Measurements from ENCODE around the gene ATG2A.
A peak's percentile ranks its signal among the peaks of the same experiment; 100 is the strongest.
"Not testable (repeated sequence)": the region's sequence is repeated elsewhere in the genome, so short reads cannot be mapped to it uniquely, and the experiment has no call there.

ATG2A gene

DNA sequence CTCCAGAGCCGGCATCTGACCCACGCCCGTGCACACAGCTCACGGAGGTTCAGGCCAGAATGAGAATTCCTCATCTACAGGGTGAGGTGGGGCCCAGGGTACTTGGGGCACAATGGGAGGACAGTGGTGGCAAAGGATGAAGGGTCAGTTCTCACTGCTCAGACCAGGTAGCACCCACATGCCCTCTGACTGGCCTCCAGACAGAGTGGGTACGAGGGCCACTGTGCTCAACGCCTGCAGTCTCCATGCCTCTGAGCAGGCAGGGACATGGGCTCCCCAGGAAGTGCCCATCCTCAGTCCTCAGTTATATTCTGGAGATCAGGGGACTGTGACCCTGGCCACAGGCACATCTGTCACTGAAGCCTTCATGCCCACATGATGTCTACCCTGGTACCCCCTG, 59.5 kb downstream of the ATG2A start:
- no peak for DNase-seq

DNA sequence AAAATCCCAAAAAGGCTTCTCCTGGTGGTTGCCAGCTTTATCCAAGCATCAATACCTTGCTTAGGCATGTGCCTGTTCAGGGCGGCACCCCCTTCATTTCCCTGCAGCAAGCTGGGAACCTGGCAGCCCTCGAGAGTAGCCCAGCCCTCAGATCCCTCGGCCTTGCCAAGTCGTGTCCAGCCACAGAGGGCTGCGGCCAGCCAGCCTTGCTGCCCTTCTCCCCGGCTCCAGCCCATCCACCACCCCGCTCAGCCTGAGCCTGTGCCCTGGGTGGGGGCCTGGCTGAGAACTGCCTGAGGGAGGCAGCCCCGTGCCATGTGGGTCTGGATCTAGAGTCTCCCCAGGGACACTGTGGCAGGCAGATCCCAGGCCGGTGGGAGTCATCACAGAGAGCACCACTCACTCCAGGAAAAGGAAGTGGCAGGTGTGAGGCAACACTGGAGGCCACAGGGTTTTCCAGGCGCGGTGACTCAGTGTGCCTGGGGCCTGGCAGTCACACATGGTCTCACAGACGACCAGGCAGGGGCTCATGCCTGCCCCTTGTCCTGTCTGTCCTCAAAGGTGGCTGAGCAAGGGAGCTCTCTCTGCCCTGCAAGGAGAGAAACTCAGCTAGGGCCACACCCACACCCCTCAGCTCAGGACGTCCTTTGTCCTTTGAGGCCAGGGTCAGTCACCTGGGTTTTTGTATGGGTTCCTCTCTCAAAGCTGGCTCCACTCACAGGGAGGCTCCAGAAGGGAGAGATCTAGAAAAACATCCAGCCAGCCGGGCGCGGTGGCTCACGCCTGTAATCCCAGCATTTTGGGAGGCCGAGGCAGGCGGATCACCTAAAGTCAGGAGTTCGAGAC, 60.4 kb downstream of the ATG2A start:
- peak in 21 of 56 donors; percentile 10 to 61 (median 32) for DNase-seq

DNA sequence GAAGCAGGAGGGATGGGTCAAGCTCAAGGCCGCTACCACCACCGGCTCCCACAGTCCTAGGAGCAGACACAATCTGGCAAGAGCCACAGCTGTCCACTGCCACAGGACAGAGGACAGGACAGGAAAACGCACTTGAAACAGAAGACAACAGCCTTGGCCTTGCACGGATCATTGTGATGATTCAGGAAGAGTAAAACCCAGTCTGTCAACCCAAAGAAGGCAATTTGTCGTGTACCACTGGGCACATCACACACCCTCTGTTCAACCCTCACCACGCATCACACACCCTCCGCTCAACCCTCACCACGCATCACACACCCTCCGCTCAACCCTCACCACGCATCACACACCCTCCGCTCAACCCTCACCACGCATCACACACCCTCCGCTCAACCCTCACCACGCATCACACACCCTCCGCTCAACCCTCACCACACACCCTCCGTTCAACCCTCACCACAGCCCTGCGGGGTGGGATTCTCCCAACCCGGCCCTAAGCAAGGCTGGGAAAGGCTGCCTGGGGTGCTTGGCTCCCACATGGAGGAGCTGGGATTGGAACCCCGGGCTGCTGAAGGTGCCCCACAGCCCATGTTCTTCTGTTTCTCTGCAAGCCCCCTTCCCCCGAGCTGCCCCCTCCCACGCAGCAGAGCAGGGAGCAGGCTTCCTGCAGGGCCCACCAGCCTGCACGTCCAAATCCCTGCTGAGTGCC, 61.3 kb downstream of the ATG2A start:
- DNase-seq: no peak

DNA sequence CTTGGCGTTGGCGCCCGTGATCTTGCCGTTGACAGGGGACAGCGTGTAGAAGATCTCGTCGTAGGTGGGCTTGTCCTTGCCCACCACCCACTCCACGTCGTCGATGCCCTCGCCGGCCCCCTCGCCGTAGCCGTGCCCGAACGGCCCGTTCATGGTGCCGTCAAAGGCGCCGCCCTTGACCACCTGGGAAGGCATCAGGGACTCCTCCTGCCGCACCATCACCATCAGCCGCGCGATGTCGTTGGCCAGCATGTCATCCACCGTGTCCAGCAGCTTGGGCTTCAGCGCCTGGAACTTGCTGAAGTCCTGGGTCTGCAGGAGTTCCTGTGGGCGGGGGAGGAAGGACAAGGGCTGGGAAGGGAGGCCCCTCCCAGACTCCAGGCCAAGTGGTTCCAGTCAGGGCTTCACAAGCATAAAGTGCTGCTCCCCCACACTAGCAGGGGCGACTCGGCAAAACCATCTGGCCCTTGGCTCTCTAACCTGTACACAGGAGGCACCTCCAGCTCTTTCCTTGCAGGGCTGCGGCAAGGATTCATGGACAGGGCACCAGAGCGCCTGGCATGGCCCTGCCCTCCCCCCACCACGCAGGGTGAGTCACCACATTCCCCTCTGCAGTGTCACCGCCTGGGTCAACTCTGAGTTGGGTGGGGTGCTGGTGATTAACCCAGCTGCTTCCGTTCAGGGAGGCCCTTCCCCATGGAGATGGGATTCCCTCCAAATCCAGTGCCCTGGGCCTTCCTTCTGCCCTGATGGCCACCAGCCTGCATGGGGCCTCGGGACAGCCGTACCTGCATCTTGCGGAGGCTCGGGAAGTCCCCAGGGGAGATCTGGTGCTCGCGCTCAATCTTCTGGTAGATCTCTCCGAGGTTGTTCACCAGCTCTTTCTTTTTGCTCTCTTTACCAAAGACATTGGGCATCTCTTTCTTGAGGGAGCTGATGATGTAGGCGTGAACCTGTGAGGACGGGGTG, 62.2 kb downstream of the ATG2A start:
- DNase-seq: peak in 3 of 56 donors; percentile 16 to 66 (median 22)

DNA sequence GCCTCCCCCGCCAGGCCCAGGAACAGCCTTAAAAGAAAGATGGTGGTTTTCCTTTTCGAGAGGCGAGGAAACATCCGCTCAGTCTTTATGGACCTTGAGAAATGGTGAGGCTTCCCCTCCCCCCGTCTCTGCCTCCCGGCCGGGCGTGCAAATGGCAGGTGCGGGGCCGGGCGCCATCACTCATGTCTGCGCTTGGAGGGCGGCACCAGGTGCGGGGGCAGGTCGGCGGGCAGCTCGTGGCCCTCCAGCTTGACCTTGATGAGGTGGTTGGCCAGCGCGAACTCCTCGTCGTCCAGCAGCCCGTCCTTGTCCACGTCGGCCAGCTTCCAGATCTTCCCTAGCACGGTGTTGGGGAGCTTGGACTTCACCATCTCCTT, 62.9 kb downstream of the ATG2A start:
- no peak for DNase-seq

DNA sequence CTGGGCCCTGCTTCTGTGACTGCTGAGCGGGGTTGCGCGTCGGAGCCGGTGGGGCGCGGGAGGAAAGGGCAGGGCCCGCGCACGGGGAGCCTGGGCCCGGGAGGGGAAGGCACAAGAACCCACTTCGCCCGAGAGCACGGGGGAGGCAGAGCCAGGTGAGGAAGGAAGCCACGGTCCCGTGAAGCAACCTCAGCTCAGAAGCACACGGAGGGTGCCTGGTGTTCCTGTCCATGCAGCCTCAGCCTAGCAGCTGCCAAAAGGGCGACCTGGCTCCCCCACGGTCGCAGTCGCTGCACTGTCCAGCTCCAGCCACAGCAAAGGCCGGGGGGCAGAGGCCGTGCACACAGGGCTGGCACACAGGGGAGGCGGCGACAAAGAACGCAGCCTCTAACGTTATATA, 63.3 kb downstream of the ATG2A start:
- no peak for DNase-seq

DNA sequence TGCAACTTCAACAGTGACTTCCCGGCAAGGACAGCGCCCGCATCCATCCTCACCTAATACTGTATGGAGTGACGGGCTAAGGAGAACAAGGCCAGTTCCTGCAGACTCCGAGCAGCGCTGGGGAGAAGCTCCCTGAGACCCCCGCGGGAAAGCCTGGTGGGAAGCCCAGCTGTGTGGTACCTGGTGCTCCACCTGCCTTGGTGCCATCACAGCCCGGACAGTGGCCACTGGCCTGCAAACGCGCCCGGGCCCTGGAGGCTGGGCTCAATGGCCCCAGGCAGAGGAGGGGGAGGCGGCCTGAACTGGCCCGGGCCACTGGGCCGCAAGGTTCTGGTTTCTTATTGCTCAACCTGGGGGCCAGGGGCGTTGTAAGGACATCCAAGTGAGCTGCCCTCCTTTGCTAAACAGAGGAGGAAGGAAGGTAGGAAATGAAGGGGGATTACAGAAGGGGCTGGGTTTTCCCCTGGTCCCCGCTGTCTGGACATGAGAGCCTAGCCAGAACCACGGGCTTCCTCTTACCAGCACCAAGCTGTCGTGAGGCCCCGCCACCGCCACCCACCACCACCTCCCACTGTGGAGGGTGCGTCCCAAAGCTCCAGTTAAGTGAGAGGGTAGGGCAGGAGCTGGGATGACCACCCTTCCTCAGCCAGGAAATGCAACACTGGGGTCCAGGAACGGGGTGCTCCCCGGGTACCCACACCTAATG, 64.1 kb downstream of the ATG2A start:
- DNase-seq: no peak

DNA sequence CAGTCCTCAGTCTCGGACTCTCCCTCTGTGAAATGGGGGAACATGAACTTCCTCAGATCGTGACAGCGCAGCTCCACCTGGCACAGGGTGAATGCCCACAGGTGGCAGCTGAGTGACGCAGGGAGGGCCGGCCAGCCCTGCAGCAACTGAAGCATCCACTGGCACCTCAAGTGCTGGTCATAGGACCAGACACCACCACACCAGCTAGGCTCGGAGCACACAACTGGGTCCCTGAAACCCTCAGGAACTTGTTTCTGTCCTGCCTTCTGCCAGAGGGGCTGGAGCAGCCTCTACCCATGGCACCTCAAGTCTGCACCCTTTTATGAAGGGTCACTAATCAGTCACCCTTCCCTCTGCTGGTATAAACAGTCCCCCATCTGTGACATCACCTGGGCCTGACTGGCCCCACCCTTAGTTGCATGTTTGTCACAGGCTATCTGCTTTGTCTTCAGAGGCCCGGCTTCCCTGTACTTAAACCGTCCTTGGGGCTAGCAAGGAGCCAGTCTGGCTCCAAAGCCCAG, 65.1 kb downstream of the ATG2A start:
- no peak for DNase-seq

DNA sequence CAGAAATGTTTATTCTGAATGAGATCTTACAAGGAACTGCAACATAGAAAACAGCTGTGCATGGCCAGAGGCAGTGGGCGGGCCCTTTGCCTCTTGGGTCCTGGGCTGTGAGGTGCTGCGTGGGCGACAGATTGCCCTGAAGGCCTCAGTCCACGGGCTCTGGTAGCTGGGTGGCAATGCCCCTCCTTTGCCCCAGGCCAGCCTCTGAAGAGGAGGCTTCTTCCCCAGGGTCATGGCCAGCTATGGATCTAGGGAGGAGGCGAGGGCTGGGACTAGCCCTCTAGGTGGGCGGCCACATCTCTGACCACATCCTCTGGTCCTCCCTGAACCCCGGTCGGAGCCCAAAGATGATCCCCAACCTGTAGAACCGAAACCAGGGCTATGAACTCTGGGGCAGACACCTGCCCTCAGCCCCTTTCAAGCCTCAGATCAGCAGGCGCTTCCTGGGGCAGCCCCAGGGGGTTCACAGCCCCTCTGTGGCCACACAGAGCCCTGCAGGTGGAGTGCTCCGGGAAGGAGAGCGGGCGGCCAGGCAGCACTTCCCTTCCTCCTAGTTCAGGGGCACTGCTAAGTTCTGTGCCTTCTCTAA, 65.9 kb downstream of the ATG2A start:
- DNase-seq: no peak

DNA sequence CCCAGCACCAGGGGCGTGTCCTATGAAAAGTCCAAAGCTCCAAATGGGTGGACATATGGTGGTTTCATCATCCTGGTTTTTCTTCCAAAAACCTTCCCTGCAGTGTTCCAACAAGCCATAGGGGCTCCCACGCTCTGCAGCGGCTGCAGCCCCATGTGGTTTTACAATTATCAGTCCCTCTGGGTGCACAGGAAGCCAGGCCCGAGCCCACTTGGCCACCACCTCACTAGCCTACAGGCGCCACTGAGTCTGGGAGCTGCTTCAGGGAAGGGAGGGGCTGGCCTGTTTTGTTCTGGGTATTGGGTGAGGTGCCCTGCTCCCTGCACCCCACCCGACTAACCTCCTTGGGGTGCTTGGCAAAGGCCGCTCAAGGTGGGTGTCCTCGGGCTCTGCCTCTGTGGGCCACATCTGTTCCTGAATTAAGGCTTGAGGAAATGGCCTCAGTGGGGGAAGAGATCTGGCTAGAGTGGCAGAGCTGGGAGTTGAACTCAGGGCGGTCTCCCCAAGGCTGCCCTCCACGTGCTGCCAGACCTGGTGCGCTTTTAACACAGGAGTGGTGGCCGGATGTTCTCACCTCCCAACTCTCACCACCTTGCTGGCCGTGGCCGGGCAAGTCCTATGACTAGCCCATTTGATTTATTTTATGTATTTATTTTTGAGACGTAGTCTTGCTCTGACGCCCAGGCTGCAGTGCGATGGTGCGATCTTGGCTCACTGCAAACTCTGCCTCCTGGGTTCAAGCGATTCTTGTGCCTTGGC, 67.2 kb downstream of the ATG2A start:
- no peak for DNase-seq

DNA sequence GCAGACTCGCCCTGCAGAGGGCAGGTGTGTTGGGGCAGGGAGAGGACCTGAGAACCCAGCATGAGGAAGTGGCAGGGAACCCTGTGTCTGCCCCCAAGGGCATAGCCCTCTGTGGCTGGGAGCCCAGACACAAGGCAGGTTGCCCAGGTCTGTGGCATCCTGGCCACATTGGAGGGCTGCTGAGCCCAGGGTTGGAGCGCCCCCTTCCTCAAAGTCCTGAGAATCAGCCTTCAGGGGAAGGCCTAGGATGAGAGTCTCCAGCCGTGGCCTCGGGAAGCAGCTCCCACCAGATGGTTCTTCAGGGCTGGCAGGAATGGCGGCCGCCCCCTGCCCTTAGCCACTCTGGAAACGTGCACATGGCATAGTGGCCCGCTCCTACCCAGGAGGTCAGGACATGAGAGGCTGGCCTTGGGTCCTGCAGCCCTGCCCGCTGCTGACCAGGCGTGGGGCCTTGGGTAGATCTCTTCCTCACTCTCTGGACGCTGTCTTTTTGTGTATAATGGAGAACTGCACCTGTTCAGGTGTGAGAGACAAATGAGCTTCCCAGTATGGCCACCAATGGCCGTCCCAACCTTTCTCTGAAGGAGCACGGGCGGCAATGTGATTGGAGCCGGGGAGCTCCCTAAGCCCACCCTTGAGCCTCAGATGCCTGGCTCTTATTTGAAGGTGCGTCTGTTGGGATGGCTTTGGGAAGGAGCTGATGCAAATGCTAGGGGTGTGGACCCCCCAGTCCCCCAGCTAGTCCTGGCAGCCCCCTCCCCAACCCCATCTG, 68.0 kb downstream of the ATG2A start:
- DNase-seq: no peak

DNA sequence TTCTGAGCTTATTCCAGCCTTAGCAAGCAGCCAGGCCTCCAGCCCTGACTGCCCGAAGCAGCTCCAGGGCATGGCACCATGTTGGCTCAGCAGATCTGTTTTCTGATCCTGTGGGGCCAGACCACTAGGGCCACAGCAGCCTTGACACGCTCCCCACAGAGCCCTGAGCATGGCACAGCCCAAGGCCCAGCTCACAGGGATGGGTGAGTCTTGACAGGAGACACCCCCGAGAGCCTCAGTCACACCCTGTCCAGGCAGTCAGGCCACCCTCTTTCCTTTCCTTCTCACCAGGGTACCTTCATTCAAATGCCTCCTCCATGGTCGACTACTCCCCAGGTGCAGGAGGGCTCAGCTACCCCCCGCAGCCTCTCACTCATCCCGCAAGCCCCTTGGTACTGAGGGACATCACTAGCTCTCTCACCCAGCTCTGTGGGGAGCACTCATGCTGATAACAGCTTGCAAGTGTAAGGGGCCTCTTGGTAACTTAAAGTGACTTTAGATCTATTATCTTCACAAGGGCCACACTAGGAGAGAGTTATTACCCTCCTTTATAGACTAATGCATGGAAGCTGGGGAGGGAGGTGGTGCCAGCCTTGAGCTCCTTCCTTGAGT, 68.7 kb downstream of the ATG2A start:
- no peak for DNase-seq

DNA sequence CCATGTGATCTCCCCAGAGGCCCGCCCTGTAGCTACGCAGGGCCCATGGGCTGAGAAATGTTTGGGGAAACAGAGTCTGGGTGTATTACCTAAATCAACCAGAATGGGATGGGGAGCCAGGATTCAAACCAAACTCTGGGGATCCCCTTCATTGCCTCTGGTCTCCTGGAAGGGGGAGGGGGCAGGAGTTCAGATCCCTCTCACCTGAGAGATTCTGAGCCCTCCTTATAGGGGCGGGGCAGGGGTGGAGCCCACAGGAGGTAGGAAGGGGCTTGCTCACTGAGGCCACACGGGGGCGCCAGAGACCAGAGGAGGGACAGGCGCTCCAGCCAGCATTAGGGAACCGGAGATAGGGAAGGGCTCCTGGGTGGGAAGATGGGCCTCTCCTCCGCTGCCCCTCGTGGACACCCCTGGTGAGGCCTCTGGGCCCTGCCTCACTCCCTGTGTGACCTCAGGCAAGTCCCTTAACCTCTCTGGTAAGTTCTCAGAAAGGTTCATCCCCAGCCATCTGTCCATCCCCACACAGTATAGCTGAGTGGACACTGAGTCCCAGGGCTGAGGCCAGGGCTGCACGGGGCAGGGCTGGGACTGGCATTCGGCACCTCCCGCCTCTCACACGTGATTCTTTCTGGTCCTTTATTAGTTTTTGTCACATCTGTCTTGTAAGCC, 69.9 kb downstream of the ATG2A start:
- DNase-seq: peak in 54 of 56 donors; percentile 15 to 94 (median 77)

DNA sequence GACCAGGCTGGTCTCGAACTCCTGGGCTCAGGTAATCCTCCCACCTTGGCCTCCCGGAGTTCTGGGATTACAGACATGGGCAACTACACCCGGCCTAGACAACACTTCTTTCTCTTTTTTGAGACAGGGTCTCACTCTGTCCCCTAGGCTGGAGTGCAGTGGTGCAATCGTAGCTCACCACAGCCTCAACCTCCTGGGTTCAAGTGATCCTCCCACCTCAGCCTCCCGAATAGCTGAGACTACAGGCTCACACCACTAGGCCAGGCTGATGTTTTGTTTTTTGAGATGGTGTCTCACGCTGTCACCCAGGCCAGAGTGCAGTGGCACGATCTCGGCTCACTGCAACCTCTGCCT, 71.3 kb downstream of the ATG2A start:
- not testable (repeated sequence) for DNase-seq

DNA sequence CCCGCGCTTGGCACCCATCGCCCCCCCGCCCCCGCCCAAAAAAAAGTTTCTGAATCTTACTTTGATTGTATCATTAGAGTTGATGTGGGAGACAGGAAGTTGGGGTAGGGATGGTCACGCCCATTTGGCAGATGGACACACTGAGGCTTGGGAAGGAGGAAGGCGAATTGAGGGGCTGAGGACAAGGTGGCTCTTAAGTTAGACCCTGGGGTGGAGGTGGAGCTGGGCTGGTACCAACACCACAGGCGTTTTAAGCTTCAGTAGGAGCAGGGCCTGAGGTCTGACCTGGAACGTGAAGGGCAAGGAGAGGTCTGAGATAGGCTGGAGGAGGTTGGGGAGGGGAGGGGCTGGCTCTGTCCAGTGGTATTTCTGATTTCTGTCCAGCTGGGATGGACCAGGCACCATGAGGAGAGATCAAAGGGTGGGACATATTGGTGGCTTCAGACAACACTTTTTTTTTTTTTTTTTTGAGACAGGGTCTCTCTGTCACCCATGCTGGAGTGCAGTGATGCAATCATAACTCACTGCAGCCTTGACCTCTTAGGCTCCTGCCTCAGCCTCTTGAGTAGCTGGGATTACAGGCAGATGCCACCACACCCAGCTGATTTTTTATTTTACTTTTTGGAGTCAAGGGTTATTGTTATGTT, 71.8 kb downstream of the ATG2A start:
- no peak for DNase-seq
